ENCODE results near the gene TBC1D8. TPM values are rescaled to one million over a fixed set of nuclear protein-coding genes. Genes with fewer than 3 reads are reported as not detected.

The TBC1D8 gene
- total and polyA plus RNA-seq, 4 donors, result 10.4 to 38.6 (median 13.4) TPM

DNA sequence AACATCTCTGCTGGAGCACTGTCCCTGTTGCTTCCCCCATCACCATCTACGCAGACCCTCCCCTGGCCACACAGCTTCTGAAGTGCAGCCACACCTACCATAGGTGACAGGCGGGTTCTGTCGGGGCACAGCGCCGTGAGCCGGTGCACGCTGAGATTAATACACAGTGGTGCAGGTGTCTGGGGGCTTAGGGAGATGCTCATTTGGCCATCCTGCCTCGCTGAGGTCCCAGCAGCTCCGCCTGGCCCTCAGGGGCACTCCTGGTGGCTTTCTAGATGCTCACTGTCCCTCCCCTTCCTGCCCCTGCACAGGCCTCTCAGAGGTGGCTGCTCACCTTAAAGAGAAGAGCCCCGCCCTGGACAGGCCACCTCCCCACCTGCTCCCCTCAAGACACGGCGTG is 168.0 kb downstream of the TBC1D8 start:
- Histone ChIP-seq H3K9me3 (ENCODE audit: control insufficient read depth in 4 of 4, low read length in 3 of 4) (no peaks in the 10 kb centered on the region), H3K4me3 (ENCODE audit: low read depth in 1 of 3, low read length in 3 of 3) (no peak overlapping the region), H3K27ac (ENCODE audit: low read depth in 1 of 2, low read length in 2 of 2) (peak overlapping the region in 1 of 2 donors; percentile 7), H3K4me1 (ENCODE audit: control insufficient read depth in 4 of 4, insufficient read depth in 4 of 4, low read length in 3 of 4) (peaks cover 0 to 4% (median 0%) of the 10 kb centered on the region in 4 donors), H3K9ac (ENCODE audit: low read depth in 1 of 2, low read length in 2 of 2) (no peak overlapping the region), H3K36me3 (ENCODE audit: control insufficient read depth in 4 of 4, insufficient read depth in 3 of 4, low read depth in 1 of 4, low read length in 3 of 4) (peaks cover 0 to 19% (median 4%) of the 10 kb centered on the region in 4 donors), H3K27me3 (ENCODE audit: control insufficient read depth in 4 of 4, insufficient read depth in 4 of 4, low read length in 3 of 4) (no peaks in the 10 kb centered on the region)
- TF ChIP-seq TAF1 (conservative IDR thresholded peaks at IDR 0.05) (no peak), SP1 (IDR thresholded peaks at IDR 0.05) (no peak)
- TF ChIP-seq, protein P1, sequence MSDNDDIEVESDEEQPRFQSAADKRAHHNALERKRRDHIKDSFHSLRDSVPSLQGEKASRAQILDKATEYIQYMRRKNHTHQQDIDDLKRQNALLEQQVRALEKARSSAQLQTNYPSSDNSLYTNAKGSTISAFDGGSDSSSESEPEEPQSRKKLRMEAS (IDR thresholded peaks at IDR 0.05), result no peak
- TF ChIP-seq, protein P2, sequence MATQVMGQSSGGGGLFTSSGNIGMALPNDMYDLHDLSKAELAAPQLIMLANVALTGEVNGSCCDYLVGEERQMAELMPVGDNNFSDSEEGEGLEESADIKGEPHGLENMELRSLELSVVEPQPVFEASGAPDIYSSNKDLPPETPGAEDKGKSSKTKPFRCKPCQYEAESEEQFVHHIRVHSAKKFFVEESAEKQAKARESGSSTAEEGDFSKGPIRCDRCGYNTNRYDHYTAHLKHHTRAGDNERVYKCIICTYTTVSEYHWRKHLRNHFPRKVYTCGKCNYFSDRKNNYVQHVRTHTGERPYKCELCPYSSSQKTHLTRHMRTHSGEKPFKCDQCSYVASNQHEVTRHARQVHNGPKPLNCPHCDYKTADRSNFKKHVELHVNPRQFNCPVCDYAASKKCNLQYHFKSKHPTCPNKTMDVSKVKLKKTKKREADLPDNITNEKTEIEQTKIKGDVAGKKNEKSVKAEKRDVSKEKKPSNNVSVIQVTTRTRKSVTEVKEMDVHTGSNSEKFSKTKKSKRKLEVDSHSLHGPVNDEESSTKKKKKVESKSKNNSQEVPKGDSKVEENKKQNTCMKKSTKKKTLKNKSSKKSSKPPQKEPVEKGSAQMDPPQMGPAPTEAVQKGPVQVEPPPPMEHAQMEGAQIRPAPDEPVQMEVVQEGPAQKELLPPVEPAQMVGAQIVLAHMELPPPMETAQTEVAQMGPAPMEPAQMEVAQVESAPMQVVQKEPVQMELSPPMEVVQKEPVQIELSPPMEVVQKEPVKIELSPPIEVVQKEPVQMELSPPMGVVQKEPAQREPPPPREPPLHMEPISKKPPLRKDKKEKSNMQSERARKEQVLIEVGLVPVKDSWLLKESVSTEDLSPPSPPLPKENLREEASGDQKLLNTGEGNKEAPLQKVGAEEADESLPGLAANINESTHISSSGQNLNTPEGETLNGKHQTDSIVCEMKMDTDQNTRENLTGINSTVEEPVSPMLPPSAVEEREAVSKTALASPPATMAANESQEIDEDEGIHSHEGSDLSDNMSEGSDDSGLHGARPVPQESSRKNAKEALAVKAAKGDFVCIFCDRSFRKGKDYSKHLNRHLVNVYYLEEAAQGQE (IDR thresholded peaks at IDR 0.05), result no peak
- WGBS, result 94% methylated on average over 12 of the region's 12 CpGs
- no peak for DNase-seq (ENCODE audit: low spot score)

DNA sequence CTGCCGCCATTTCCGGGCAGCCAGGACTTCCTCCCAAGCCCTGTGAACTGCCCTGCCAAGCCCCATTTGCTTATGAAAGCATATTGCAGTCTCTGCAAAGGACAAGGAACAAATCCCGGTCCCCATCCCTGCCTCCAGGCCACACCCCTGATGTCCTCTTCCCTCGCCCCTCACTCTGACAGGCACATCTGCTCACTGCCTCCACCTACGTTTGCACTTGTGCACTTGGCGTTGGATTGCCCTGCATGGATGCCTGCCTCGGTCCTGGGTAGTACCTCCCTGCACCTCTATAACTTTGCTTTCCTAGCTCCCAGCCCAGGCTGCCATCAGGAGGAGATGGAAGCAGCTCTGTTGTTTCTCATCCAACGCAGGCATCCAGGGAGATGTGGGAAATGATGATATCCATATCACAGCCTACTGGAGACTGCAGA is 168.7 kb downstream of the TBC1D8 start:
- no peak for TF ChIP-seq JUND (IDR thresholded peaks at IDR 0.05)
- no peak for TF ChIP-seq RAD21 (IDR thresholded peaks at IDR 0.05)
- no peak for TF ChIP-seq SP1 (IDR thresholded peaks at IDR 0.05)
- no peak for TF ChIP-seq FOXA1 (IDR thresholded peaks at IDR 0.05)
- no peak for TF ChIP-seq YY1 (IDR thresholded peaks at IDR 0.05)
- TF ChIP-seq, protein P3, sequence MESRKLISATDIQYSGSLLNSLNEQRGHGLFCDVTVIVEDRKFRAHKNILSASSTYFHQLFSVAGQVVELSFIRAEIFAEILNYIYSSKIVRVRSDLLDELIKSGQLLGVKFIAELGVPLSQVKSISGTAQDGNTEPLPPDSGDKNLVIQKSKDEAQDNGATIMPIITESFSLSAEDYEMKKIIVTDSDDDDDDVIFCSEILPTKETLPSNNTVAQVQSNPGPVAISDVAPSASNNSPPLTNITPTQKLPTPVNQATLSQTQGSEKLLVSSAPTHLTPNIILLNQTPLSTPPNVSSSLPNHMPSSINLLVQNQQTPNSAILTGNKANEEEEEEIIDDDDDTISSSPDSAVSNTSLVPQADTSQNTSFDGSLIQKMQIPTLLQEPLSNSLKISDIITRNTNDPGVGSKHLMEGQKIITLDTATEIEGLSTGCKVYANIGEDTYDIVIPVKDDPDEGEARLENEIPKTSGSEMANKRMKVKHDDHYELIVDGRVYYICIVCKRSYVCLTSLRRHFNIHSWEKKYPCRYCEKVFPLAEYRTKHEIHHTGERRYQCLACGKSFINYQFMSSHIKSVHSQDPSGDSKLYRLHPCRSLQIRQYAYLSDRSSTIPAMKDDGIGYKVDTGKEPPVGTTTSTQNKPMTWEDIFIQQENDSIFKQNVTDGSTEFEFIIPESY (IDR thresholded peaks at IDR 0.05), result no peak
- TF ChIP-seq EGR1 (IDR thresholded peaks at IDR 0.05; ENCODE audit: low read depth in 2 of 2), result no peak
- TF ChIP-seq FOXA2 (IDR thresholded peaks at IDR 0.05), result no peak
- no peak for TF ChIP-seq HNF4A (conservative IDR thresholded peaks at IDR 0.05)
- TF ChIP-seq TAF1 (conservative IDR thresholded peaks at IDR 0.05), result no peak
- no peak for TF ChIP-seq HNF4G (IDR thresholded peaks at IDR 0.05)
- TF ChIP-seq GABPA (IDR thresholded peaks at IDR 0.05 in 1 of 2, conservative IDR thresholded peaks at IDR 0.05 in 1 of 2), result no peak
- TF ChIP-seq NR2F2 (IDR thresholded peaks at IDR 0.05), result no peak
- TF ChIP-seq, protein P1 (IDR thresholded peaks at IDR 0.05), result no peak
- TF ChIP-seq, protein P2 (IDR thresholded peaks at IDR 0.05), result no peak
- no peak for TF ChIP-seq RXRA (IDR thresholded peaks at IDR 0.05)
- TF ChIP-seq, protein P4, sequence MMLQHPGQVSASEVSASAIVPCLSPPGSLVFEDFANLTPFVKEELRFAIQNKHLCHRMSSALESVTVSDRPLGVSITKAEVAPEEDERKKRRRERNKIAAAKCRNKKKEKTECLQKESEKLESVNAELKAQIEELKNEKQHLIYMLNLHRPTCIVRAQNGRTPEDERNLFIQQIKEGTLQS (IDR thresholded peaks at IDR 0.05), result no peak
- H3K9me3 ChIP-seq (ENCODE audit: control insufficient read depth in 4 of 4, low read length in 3 of 4), result no peaks in the 10 kb centered on the region
- no peak overlapping the region for H3K4me3 ChIP-seq (ENCODE audit: low read depth in 1 of 3, low read length in 3 of 3)
- H3K27me3 ChIP-seq (ENCODE audit: control insufficient read depth in 4 of 4, insufficient read depth in 4 of 4, low read length in 3 of 4), result no peaks in the 10 kb centered on the region
- DNase-seq (ENCODE audit: low spot score), result no peak
- WGBS, result 86% methylated on average over 8 of the region's 8 CpGs
- peaks cover 0 to 4% (median 0%) of the 10 kb centered on the region in 4 donors for H3K4me1 ChIP-seq (ENCODE audit: control insufficient read depth in 4 of 4, insufficient read depth in 4 of 4, low read length in 3 of 4)
- H3K27ac ChIP-seq (ENCODE audit: low read depth in 1 of 2, low read length in 2 of 2), result no peak overlapping the region
- H3K36me3 ChIP-seq (ENCODE audit: control insufficient read depth in 4 of 4, insufficient read depth in 3 of 4, low read depth in 1 of 4, low read length in 3 of 4), result peaks cover 0 to 20% (median 3%) of the 10 kb centered on the region in 4 donors
- no peak overlapping the region for H3K9ac ChIP-seq (ENCODE audit: low read depth in 1 of 2, low read length in 2 of 2)
